Upper lobe of left lung (tissue), 4 donors: Measurements from ENCODE around the gene CMSS1.

Source experiments
- CTCF ChIP-seq, 6 experiments: fragments of 450-650 bp in 4 of 6; fragments of 200-600 bp in 2 of 6; sonication (generic) in 2 of 6; IDR thresholded peaks; one replicate each; pipeline ENCODE4 v1.5.1; 2016 to 2019; ENCODE audit warnings: antibody characterized with exemption in 6 of 6
- EP300 ChIP-seq, 4 donors: sonication (generic); formaldehyde crosslinking; IDR thresholded peaks; one replicate each; pipeline ENCODE4 v1.5.1; 2017; ENCODE audit warnings: antibody characterized with exemption in 4 of 4, control low read depth in 2 of 4
- POLR2A ChIP-seq, 4 donors: fragments of 450-650 bp; IDR thresholded peaks; one replicate each; pipeline ENCODE4 v1.5.1; 2016 to 2017; ENCODE audit warnings: antibody characterized with exemption in 4 of 4, mild to moderate bottlenecking in 2 of 4
- POLR2AphosphoS5 ChIP-seq, 2 donors: sonication (generic); formaldehyde crosslinking; IDR thresholded peaks; one replicate each; pipeline ENCODE4 v1.5.1; 2017; ENCODE audit warnings: antibody characterized with exemption in 2 of 2

GRCh38 chr3:100006570-100007271 is 189.1 kb downstream of the CMSS1 start:
- TF ChIP-seq CTCF (IDR thresholded peaks at IDR 0.05) (no peak), POLR2AphosphoS5 (IDR thresholded peaks at IDR 0.05) (no peak), EP300 (IDR thresholded peaks at IDR 0.05) (no peak), POLR2A (IDR thresholded peaks at IDR 0.05) (no peak)
